NCI-H2227 (cell line): ENCODE measurements around the gene POMGNT1.
A peak's percentile ranks its signal among the peaks of the same experiment; 100 is the strongest.

Source experiments
- DNase-seq: peaks from one replicate; lab custom pipeline; 2025; ENCODE audit not compliant: unreplicated experiment; lab: John Stamatoyannopoulos, UW

POMGNT1 gene

DNA sequence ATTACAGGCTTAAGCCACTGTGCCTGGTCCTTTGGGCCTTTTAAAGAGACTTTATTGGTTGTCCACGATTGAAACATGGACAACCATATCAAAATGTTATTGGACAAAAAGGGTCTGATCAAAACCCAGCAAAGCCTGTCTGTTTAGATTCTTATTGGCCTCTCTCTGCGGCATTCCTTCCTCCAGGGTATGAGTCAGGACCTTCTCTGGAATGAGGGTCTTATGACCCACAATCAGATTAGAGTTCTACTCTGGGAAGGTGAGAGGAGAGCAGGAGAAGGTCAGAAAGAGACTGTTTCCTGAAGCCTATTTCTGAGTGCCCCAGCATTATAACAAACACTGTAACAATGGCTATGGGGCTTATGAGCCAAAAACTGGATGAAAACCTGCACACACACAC lies 12.8 kb upstream of the POMGNT1 start:
- DNase-seq, result no peak

DNA sequence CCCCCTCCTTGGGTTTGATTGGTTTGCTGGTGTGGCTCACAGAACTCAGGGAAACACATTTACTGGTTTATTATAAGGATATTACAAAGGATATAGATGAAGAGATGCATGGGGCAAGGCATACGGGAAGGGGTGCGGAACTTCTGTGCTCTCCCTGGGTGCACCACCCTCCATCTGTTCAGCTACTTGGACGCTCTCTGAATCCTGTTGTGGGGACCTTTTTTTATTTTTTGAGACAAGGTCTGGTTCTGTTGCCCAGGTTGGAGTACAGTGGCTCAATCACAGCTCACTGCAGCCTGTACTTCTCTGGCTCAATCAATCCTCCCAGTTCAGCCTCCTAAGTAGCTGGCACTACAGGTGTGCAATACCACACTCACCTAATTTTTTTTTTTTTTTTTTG lies 12.3 kb upstream of the POMGNT1 start:
- no peak for DNase-seq

DNA sequence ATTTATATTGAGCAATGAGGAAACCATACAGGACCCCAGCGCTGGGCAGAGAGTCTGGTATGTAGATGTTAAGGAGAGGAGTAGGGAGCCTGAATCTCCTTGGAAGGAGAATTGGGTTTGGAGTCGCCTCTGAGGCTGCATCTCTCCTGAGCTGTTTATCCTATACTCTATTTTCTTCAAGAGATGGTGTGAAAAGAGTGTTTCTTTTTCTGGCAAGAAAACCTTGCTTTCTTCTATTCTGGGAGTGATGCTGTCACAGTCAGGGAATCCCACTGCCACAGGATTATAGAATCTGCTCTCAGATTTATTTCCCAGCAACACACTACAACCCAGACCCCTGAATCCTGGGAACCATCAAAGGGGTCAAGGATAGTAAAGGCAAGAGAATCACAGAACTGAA lies 8.2 kb upstream of the POMGNT1 start:
- no peak for DNase-seq

DNA sequence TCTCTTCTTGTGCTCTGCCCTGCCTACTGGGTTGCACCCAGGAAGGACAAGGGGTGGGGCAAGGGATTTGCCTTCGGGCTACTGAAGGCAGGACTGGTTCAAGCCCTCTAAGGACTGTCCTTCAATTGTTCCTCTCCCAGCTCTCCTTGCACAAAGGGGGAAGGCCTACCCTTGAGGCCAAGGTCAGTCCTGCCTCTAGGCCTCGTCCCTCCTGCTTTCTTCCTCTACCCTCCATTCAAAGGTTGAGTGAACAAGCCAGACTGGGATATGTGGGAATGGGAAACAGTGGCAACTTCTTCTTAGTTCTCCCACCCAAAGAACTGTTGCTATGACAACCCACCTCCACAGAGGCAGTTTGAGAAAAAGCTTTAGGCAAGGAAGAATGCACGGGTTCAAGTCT lies 7.6 kb upstream of the POMGNT1 start:
- DNase-seq, result no peak

DNA sequence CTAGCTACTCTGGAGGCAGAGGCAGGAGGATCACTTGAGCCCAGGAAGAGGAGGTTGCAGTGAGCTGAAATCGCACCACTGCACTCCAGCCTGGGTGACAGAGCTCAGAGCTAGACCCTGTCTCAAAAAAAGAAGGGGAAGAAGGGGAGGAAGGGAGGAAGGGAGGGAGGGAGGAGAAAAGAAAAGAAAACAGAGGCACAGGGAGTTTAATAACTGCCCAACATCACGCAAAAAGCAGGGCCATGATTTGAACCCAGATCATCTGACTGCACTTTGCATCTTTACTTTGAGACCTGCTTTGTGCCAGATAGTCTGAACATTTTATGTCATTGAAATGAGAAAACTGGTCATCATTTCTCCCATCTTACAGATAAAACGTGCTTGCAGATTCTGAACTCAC lies 6.9 kb upstream of the POMGNT1 start:
- no peak for DNase-seq

DNA sequence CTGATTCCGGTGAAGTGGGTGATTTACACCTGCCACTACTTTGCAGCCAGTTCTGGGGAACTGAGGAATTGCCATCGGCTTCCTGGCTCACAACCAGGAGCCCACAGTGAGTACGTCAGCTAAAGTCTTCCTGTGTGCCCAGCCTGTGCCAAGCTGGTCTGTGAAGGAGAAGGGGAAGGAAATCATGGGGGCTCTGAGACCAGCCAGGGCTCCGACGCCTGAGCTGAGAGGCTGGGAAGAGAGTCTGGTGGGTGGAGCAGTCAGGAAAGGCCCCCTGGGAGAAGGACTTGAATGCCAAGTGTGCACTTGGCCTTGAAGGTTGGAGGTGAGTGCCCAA lies 6.1 kb upstream of the POMGNT1 start:
- no peak for DNase-seq

DNA sequence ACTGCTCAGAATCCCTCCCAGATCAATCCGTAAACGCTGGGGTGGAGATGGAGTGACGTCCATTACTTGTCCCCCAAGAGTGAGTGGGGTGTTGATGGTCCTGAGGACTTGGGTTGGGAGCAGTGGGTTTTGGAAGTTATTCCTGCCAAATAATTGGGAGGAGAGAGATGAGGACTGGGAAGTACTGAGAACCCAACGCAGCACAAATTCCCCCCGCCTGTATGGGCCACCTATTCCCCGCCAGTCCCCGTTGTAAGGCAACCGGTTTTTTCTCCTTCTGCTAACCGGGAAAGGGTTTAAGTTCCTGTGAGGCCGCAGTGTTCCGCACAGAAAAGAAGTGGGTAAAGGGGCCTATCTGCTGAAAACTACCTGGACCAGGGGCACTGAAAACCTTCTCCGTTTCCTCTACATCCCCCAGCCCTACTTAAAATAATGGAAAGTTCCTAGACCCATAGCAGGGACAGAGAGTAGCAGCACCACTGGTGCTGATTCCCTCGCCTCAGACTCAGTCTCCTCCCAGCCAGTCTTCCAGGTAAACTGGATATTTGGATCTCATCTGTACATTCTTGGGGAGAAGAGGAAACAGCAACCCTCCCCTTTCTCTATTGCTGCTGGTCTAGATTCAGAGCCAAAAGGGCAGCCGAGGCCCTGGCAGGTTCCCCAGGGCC lies 5.6 kb upstream of the POMGNT1 start:
- DNase-seq, result no peak

DNA sequence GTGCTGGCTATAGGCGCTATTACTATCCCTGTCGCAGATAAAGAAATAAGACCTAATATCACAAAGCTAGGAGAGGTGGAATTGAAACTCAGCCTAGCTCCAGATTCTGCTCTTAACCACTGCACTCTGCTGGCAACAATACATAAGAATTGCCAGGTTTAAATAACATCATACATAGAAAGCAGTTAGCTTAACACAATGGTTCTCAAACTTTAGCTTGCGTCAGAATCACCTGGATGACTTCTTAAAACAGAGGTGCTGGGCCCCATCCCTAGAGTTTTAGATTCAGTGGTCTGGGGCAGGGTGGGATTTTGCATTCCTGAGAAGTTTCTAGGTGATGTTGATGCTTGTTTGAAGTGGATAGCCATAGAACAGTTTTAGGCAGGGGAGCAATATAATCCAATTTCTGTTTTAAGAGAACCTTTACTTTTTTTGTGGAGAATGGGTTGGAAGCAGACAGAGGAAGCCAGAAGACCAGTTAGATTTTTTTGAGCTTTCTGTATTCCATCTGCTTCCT lies 1.1 kb upstream of the POMGNT1 start:
- DNase-seq, result no peak

DNA sequence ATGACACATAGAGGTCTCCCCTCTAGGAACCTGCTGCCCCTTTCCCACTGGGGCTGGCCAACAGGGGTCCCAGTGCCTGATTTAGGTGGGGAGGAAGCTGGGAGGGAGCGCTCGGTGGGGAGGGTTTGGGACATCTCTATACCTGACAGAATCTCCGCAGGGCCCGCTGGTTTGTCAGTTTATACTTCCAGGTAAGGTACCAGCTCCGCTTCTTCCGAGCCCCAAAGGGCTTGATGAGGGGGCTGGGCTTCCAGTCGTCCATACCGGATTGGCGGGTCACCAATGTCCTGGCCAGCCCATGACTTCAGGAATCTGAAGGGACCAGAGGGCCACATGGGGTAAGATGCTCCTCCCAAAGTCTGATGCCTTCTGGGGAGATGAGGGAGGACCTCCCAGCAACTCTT lies 672 bp downstream of the POMGNT1 start:
- DNase-seq, result peak; percentile 32

DNA sequence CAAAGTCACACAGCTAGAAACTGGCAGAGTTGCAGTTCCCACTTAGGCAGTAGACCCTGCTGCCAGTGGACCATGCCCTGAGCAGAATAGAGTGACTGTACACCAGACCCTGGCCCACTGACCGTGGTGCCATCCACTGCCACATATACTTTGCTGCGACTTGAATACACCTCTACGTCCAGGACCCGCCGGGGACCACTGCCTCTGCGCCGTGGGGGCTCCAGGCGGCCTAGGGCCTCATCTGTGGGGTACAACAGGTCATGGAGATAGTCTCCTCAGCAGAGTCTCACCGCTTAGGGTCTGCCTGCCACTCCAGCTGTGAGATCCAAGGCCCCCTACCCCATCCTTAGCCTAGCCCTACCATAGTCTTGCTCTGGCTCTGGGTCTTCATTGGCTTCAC lies 1.6 kb downstream of the POMGNT1 start:
- DNase-seq, result no peak

DNA sequence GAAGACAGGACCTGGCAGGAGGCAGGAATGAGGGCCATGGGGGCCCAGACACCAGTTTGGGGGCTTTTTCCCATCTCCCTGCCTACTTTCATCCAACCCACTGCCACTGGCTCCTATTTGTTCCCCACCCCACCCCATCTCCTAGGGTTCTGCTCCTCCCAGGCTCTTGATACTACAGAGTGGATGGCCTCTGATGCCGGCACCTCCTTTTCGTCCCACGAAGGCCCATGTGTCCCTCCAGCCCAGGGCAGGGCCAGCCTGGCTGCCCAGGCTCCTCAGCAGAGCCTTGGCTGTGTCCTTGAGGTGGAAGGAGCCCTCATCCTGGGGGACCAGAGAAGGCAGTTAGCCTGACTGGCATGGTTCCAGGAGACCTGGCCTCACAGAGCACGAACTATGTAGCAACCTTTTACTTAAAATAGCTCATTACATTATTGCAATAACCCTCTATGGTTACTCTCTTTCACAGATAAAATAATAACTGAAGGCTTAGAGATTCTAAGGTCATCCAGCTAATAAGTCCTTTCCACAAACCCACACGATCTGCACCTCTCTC lies 3.5 kb downstream of the POMGNT1 start:
- DNase-seq, result no peak

DNA sequence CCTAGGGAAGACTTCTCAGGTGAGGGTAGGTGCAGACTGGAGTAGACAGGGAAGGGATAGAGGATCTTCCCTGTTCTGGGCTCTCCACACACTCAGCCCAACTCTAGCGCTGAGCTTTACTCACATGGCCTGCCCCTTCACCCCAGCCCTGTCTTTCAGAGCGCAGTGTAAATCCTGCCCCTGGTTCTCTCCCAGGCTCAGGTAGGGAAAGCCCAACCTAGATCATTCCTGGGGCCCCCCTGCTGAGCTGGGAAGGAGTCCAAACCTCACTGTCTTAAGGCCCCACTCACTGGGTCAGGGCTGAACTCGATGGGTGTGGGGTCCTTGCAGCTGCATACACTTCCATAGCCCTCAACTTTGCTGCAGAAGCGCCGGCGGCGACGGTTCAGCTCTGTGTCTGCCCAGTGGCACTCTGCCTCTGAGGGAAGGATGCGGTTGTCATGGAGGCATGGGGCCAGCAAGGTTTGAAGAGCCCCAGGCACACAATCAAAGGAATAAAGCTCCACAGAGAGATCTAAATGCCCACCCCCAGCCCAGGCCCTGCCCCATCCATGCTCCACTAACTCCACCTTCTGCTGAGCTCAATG lies 4.2 kb downstream of the POMGNT1 start:
- no peak for DNase-seq

DNA sequence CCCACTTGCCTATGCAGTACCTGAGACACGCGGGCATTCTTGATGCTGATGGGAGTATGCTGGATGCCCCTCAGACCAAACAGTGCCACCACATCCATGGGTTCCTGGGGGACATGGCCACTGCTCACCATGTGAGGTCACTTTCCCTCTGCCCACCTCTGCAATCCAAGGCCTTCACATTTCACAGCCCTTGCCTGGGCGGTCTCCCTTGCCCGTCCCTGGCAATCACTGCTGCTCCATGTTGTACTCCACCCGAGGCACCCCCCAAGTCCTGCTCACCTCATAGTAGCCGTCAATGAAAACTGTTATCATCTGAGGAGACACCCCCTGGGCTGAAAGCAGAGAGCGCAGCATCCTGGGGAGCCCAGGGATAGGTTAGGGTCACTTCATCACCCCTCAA lies 4.9 kb downstream of the POMGNT1 start:
- DNase-seq, result no peak

DNA sequence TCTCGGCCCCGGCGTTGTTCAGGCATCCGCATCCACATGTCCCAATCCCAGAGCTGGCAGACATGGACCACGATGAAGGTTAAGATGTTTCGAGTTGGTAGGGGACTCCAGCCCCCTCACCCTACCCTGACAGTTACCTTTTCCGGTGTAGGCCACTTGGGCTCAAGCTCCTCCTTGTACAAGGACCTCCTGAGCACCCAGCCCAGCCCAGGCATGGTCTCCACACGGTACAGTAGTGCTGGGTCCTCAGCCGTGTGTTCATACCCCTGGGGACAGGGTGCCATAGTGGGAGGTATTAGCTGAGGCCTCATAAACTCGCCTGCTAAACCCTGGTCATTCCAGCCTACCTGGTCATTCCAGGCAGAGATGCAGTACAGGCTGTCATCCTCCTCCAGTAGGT lies 6.1 kb downstream of the POMGNT1 start:
- DNase-seq, result no peak

DNA sequence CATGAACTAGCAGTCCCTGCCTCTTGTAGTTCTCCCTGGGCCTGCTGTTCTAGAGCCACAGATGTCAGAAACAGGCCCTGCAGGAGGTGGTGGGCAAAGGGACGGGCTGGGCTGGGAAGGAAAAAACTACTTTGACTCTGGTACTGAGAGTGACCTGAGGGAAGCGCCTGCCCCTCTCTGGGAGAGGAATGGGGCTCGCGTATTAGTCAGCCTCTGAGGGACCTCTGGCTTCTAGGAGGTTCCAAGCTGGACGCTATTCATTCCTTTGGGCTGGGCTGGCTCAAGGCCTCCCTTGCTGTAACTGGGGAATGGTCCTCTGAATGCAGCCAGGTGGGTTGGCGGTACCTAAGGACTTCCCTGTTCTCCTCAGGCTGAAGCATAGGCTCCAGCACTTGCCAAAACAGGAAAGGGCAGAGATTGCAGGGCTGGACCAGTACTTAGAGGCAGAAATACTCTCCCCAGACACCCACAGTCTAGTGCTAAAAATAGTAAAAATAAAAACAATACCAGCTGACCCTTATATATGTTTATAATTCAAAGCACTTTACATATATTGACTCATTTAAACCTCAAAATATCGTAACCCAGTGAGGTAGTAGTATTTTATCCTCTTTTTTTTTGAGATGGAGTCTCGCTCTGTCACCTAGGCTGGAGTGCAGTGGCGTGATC lies 7.1 kb downstream of the POMGNT1 start:
- no peak for DNase-seq

DNA sequence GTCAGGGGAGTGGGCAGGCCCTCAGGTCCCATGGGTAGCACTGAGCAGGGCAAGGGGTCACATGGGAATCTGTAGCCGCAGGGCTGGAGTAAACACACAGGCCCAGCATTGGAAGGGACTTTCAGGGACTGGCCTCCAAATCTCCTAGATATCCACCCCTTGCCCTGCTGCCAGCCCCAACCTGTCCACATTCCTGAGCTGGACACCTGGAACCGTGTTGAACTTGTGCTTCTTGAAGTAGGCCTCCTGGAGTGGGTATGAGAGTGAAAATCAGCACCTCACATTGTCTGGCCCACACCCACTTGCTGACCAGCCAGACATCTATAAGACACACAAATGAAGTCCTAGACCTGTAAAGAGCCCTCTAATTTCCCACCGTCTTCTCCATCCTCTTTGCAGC lies 7.7 kb downstream of the POMGNT1 start:
- DNase-seq, result no peak

DNA sequence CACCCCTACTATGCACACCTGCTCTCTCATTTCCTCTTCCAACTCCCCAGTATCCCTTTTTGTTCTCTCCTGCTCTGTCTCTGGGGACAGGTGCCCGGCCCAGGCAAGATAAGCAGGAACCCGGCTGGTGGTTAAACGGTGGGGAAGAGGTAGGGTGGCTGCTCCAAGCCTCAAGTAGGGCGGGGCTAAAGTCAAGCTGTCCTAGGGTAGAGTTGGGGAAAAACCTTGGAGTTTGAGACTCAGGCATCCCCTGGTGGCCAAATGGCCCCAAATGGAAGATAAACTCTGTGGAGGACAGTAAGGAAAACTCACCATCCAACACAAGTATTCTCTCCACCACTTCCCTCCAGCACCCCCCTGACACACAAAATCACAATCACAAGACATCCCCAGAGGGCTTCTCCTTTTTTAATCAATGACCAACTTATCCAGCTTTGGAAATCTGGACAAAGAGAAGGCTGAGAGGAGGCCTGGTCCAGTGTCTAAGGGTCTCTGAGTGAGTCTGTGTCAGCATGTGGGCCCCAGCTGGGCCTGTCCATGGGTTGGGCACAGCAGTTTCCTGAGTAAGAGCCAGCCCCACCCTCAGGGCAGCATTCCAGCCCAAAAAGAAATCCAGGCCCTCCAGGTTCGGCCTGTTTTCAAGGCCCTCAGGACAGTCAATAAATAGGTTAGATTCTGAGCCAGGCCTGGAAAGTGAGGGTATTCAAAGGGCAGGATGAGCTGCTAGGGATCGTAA lies 9.8 kb downstream of the POMGNT1 start:
- no peak for DNase-seq

DNA sequence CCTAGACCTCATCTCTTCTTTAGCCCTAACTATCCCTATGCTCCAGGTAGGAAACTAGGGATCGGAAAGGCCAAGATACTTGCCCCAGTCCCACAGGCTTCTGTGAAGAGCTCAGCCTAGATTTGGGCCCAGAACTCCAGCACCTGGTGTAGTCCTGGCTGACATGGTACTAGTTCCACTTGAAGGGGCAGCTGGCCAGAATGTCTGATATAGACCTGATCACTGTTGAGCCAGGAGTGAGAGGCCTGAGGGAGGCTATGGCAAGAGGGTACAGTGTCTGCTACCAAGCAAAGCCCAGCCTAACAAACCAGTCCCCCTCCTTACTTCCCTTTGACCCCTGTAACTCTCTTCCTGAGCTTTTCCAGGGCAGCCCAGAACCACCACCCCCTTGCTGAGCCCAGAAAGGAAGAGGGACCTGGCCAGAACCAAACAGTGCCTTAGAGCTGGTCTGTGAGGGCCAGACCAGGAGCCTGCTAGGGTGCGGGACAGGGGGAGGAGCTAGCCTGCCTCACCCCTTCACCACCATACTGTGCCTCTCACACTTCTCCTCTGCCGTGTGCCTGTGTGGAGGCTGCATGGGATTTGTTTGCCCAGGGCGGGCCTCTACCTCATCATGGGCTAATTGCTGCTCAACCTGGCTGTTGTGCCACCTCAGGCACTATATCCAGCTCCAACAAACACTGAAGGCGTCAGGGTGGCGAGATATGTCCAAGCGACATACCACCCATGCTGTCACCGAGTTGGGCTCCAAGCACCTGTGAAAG lies 10.9 kb downstream of the POMGNT1 start:
- no peak for DNase-seq

DNA sequence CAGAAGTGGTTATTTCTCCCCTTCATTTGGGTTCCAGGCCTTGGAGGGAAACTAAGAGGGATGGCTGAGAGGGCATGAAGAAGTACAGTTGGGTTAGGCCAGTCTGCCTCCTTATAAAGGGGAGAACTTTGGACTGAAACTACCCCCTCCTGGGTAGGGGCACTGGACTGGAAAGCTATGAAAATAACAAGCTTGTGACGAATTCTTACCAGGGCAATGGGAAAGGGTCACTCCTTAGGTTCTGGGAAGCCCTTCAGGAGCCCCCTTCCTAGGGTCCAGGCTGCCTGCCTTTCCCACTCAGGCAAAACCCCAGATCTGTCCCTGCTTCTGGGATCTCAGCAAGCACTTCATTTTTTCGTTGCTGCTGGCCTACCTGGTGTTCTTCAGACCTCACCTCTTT lies 12.2 kb downstream of the POMGNT1 start:
- no peak for DNase-seq

DNA sequence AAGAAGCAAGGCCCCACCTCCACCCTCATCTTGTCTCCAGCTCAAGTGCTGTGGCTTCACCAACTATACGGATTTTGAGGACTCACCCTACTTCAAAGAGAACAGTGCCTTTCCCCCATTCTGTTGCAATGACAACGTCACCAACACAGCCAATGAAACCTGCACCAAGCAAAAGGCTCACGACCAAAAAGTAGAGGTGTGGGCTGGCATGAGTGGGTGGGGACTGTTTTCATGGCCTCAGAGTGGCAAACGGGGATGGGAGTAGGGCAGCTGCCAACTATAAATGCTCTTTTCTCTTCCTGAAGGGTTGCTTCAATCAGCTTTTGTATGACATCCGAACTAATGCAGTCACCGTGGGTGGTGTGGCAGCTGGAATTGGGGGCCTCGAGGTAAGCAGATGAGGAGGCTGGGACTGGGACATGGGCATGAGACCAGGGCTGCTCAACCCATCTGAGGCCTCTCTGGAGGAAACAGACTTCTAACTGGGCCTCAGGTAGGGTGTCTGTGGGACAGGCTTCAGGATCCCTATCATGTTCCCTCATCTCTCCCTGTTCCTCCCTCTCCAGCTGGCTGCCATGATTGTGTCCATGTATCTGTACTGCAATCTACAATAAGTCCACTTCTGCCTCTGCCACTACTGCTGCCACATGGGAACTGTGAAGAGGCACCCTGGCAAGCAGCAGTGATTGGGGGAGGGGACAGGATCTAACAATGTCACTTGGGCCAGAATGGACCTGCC lies 13.1 kb downstream of the POMGNT1 start:
- DNase-seq, result no peak
